Measurements from ENCODE around the gene ECE1. TPM values are rescaled to one million over a fixed set of nuclear protein-coding genes. Genes with fewer than 3 reads are reported as not detected.

ECE1 gene
- total and polyA plus RNA-seq, 9 of the 15 experiments (the other 6 are each of a cell fraction or from before 2014, with no cell fraction given): 0.56 to 34.8 (median 11.0) TPM

DNA sequence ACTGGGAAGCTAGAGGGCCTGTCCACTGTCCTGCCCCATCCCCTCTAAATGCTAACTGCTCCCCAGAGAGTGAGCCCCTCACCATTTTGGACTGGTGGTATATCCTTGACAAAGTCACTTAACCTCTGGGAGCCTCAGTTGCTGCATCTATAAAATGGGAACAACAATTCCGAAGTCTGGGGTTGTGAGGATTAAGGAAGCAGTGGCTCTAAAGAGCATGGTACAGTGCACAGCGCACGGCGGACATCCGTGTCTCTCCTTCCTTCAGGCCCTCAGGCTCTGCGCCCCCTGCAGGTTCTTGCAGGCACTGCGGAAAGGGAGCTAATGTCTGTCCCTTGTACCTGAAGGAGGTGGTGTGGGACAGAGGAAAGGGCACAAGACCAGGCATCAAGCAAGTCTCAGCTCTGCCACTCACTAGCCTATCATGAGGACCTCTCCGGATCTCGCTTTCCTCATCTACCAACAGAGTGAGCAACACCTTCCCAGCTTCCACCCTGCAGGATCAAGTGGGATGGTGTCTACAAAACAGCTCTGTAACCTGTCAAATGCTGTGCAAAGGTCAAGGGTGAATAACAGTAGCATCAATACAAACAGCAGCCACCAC lies 20.1 kb downstream of the ECE1 start (continued):
- TF ChIP-seq, protein P1, sequence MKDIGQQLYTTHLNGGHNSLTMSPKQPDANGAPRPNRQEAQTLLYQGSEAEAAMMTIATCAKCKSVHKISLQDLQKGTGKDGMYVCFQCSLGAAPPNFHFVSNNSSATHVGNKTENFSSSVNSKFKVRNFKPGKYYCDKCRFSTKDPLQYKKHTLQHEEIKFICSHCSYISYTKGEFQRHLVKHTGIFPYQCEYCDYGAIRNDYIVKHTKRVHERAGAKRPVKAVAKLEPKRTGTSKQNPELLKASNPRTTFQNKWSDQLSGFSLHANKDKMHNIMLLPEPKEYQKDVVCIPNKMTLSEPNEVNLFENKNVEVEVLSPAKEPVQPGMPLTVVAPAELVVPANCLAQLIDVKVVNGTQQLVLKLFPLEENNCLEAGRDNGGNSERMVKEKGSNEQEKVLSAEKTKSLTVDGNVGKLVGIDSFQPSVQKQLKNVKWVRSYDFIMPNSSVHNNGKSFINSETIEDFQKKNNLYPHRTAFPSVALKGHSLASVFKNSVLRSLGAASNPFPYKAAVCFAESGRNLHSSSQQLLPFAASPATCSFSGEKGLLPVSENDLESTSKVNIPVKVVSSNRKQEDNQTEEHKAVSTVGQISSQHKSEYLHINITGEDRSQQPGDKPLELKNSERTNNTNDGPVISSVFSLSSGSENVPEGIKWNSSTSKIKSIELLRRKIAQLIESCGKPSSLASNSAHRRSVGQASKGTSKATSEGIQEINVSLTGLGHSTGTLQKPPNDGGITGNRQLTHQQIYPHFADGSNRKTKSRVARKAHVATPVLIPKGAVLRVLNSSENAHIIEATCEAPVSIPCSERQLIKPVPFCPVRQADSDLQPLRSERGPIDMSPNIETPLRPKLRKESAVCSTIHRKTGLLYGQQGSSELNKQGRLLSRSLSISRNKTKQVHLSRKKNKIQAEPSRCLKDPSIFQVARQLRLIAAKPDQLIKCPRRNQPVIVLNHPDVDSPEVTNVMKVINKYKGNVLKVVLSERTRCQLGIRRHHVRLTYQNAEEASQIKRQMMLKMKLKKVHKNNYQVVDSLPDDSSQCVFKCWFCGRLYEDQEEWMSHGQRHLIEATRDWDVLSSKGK (CRISPR knock-in tag; IDR thresholded peaks at IDR 0.05): no peak
- TF ChIP-seq SRF (CRISPR knock-in tag; IDR thresholded peaks at IDR 0.05): peak; percentile 21 to 52; a peak in 1 of 4 replicates
- TF ChIP-seq, protein P2, sequence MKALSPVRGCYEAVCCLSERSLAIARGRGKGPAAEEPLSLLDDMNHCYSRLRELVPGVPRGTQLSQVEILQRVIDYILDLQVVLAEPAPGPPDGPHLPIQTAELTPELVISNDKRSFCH (CRISPR knock-in tag; IDR thresholded peaks at IDR 0.05): no peak
- TF ChIP-seq, protein P2 (tag; IDR thresholded peaks at IDR 0.05): peak; percentile 8; the same call in 1 of the 2 replicates
- no peak for TF ChIP-seq ZNF143 (CRISPR knock-in tag; IDR thresholded peaks at IDR 0.05)
- TF ChIP-seq NR2F6 (CRISPR knock-in tag; IDR thresholded peaks at IDR 0.05): no peak
- TF ChIP-seq TRIM28 (IDR thresholded peaks at IDR 0.05): no peak; the same call in 1 of the 2 replicates
- TF ChIP-seq, protein P3, sequence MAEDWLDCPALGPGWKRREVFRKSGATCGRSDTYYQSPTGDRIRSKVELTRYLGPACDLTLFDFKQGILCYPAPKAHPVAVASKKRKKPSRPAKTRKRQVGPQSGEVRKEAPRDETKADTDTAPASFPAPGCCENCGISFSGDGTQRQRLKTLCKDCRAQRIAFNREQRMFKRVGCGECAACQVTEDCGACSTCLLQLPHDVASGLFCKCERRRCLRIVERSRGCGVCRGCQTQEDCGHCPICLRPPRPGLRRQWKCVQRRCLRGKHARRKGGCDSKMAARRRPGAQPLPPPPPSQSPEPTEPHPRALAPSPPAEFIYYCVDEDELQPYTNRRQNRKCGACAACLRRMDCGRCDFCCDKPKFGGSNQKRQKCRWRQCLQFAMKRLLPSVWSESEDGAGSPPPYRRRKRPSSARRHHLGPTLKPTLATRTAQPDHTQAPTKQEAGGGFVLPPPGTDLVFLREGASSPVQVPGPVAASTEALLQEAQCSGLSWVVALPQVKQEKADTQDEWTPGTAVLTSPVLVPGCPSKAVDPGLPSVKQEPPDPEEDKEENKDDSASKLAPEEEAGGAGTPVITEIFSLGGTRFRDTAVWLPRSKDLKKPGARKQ (CRISPR knock-in tag; IDR thresholded peaks at IDR 0.05): no peak
- TF ChIP-seq MTF1 (CRISPR knock-in tag; IDR thresholded peaks at IDR 0.05; ENCODE audit: borderline replicate concordance): no peak
- TF ChIP-seq ZNF830 (CRISPR knock-in tag; IDR thresholded peaks at IDR 0.05): no peak
- TF ChIP-seq SPI1 (IDR thresholded peaks at IDR 0.05; ENCODE audit: borderline replicate concordance, low read depth, low read length): no peak
- no peak for TF ChIP-seq KAT7 (CRISPR knock-in tag; IDR thresholded peaks at IDR 0.05; ENCODE audit: borderline replicate concordance)
- no peak for TF ChIP-seq ZFP1 (CRISPR knock-in tag; IDR thresholded peaks at IDR 0.05)
- no peak for TF ChIP-seq ZNF174 (CRISPR knock-in tag; IDR thresholded peaks at IDR 0.05)
- no peak for TF ChIP-seq EWSR1 (IDR thresholded peaks at IDR 0.05; ENCODE audit: borderline replicate concordance, low read depth, partially characterized antibody)
- no peak for TF ChIP-seq TCF7 (IDR thresholded peaks at IDR 0.05; ENCODE audit: borderline replicate concordance)
- no peak for TF ChIP-seq MXI1 (IDR thresholded peaks at IDR 0.05; ENCODE audit: low read depth, low read length)
- no peak for TF ChIP-seq ZBTB1 (CRISPR knock-in tag; IDR thresholded peaks at IDR 0.05; ENCODE audit: borderline replicate concordance, low read depth)
- no peak for TF ChIP-seq BRD4 (IDR thresholded peaks at IDR 0.05)
- TF ChIP-seq, protein P4, sequence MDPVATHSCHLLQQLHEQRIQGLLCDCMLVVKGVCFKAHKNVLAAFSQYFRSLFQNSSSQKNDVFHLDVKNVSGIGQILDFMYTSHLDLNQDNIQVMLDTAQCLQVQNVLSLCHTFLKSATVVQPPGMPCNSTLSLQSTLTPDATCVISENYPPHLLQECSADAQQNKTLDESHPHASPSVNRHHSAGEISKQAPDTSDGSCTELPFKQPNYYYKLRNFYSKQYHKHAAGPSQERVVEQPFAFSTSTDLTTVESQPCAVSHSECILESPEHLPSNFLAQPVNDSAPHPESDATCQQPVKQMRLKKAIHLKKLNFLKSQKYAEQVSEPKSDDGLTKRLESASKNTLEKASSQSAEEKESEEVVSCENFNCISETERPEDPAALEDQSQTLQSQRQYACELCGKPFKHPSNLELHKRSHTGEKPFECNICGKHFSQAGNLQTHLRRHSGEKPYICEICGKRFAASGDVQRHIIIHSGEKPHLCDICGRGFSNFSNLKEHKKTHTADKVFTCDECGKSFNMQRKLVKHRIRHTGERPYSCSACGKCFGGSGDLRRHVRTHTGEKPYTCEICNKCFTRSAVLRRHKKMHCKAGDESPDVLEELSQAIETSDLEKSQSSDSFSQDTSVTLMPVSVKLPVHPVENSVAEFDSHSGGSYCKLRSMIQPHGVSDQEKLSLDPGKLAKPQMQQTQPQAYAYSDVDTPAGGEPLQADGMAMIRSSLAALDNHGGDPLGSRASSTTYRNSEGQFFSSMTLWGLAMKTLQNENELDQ (CRISPR knock-in tag; IDR thresholded peaks at IDR 0.05; ENCODE audit: borderline replicate concordance): no peak
- TF ChIP-seq KLF16 (IDR thresholded peaks at IDR 0.05): peak; percentile 79
- TF ChIP-seq U2AF1 (optimal IDR thresholded peaks at IDR 0.05; ENCODE audit: low read depth, low read length): no peak
